HG03025 (cell line): ENCODE measurements around the gene LOXL1.

Experiments
- ATAC-seq: cut with Tn5 transposase; IDR thresholded peaks from one replicate; pipeline ENCODE4 v1.9.1; 2021; ENCODE audit warnings: mild to moderate bottlenecking, moderate library complexity; ENCODE audit not compliant: unreplicated experiment, low FRiP score

LOXL1 gene

GRCh38 chr15:73897441-73898261, 28.6 kb upstream of the LOXL1 start:
- no peak for ATAC-seq

GRCh38 chr15:73899197-73900094, 26.8 kb upstream of the LOXL1 start:
- ATAC-seq: no peak

- ATAC-seq: no peak
These were observed 26.1 kb upstream of the LOXL1 start for GRCh38 chr15:73900095-73900712.

- ATAC-seq: no peak
These were observed 25.0 kb upstream of the LOXL1 start for GRCh38 chr15:73901126-73901810.

- ATAC-seq: no peak
These were observed 23.9 kb upstream of the LOXL1 start for GRCh38 chr15:73902121-73903020.

- no peak for ATAC-seq
These were observed 22.0 kb upstream of the LOXL1 start for GRCh38 chr15:73904026-73904815.

GRCh38 chr15:73905225-73905827, 20.9 kb upstream of the LOXL1 start:
- no peak for ATAC-seq

- no peak for ATAC-seq
These were observed 19.8 kb upstream of the LOXL1 start for GRCh38 chr15:73906346-73907034.

- no peak for ATAC-seq
These were observed 19.2 kb upstream of the LOXL1 start for GRCh38 chr15:73907035-73907408.

- ATAC-seq: no peak
These were observed 18.0 kb upstream of the LOXL1 start for GRCh38 chr15:73908030-73908821.

GRCh38 chr15:73908822-73909122, 17.5 kb upstream of the LOXL1 start:
- ATAC-seq: no peak

GRCh38 chr15:73909651-73910050, 16.6 kb upstream of the LOXL1 start:
- no peak for ATAC-seq

GRCh38 chr15:73910522-73911303, 15.5 kb upstream of the LOXL1 start:
- ATAC-seq: no peak

GRCh38 chr15:73912030-73912596, 14.1 kb upstream of the LOXL1 start:
- no peak for ATAC-seq

- no peak for ATAC-seq
These were observed 12.1 kb upstream of the LOXL1 start for GRCh38 chr15:73914145-73914544.

GRCh38 chr15:73915082-73915481, 11.2 kb upstream of the LOXL1 start:
- ATAC-seq: no peak
